Tibial nerve (tissue), 3 donors: ENCODE data around the gene NR2F6.

Source experiments
- CTCF ChIP-seq, 5 experiments: fragments of 200-600 bp in 3 of 5; fragments of 450-650 bp in 2 of 5; sonication (generic) in 3 of 5; IDR thresholded peaks; one replicate each; pipeline ENCODE4 v1.5.1; 2016 to 2019; ENCODE audit warnings: antibody characterized with exemption in 5 of 5, mild to moderate bottlenecking in 3 of 5, moderate library complexity in 2 of 5
- POLR2A ChIP-seq, 2 donors: fragments of 450-650 bp; IDR thresholded peaks; one replicate each; pipeline ENCODE4 v1.6.1; 2017; ENCODE audit warnings: antibody characterized with exemption in 2 of 2, mild to moderate bottlenecking in 2 of 2, moderate library complexity in 2 of 2

- TF ChIP-seq CTCF (IDR thresholded peaks at IDR 0.05) (no peak), POLR2A (IDR thresholded peaks at IDR 0.05) (no peak)
Measured at GRCh38 chr19:17281391-17282304, 35.9 kb upstream of the NR2F6 start, which contains the start of gene ANKLE1.
